Measurements from ENCODE around the gene LYZ.
"Not testable (repeated sequence)": the region's sequence is repeated elsewhere in the genome, so short reads cannot be mapped to it uniquely, and the experiment has no call there.

The LYZ gene

GRCh38 chr12:69348162-69348938, at the start of gene LYZ:
TSS of gene LYZ (plus strand) at chr12:69348381. CDS start at chr12:69348409, 28 bp downstream.
- no peak for DNase-seq (ENCODE audit: low read depth, low spot score)

GRCh38 chr12:69298947-69299346, 49.2 kb upstream of the LYZ start:
- DNase-seq (ENCODE audit: low read depth, low spot score) = no peak

GRCh38 chr12:69304284-69304683, 43.9 kb upstream of the LYZ start:
- DNase-seq (ENCODE audit: low read depth, low spot score) = no peak

- DNase-seq (ENCODE audit: low read depth, low spot score) = no peak
Measured at GRCh38 chr12:69309461-69309860, 38.7 kb upstream of the LYZ start.

GRCh38 chr12:69313209-69313608, 35.0 kb upstream of the LYZ start:
- no peak for DNase-seq (ENCODE audit: low read depth, low spot score)

DNA sequence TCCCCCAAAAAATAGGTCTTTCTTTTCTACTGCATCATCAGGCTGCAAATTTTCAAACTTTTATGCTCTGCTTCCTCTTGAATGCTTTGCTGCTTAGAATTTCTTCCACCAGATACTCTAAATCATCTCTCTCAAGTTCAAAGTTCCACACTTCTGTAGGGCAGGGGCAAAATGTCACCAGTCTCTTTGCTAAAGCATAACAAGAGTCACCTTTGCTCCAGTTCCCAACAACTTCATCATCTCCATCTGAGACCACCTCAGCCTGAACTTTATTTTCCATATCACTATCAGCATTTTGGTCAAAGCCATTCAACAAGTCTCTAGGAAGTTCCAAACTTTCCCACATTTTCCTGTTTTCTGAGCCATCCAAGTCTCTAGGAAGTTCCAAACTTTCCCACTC, 31.4 kb upstream of the LYZ start:
- DNase-seq (ENCODE audit: low read depth, low spot score) = not testable (repeated sequence)

DNA sequence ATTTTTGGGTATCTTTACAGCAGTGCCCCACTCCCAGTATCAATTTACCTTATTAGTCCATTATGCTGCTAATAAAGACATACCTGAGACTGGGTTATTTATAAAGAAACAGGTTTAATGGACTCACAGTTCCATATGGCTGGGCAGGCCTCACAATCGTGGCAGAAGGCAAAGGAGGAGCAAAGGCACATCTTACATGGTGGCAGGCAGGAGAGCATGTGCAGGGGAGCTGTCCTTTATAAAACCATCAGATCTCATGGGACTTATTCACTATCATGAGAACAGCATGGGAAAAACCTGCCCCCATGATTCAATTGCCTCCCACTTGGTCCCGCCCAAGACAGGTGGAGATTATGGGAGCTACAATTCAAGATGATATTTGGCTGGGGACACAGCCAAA, 30.9 kb upstream of the LYZ start:
- DNase-seq (ENCODE audit: low read depth, low spot score) = not testable (repeated sequence)

- no peak for DNase-seq (ENCODE audit: low read depth, low spot score)
Measured at GRCh38 chr12:69318225-69318624, 30.0 kb upstream of the LYZ start.

- DNase-seq (ENCODE audit: low read depth, low spot score) = no peak
Measured at GRCh38 chr12:69321351-69321750, 26.8 kb upstream of the LYZ start.

- DNase-seq (ENCODE audit: low read depth, low spot score) = no peak
Measured at GRCh38 chr12:69324797-69325466, 23.2 kb upstream of the LYZ start.

- DNase-seq (ENCODE audit: low read depth, low spot score) = no peak
Measured at GRCh38 chr12:69328426-69328825, 19.8 kb upstream of the LYZ start.

GRCh38 chr12:69329669-69330428, 18.3 kb upstream of the LYZ start:
- DNase-seq (ENCODE audit: low read depth, low spot score) = no peak

DNA sequence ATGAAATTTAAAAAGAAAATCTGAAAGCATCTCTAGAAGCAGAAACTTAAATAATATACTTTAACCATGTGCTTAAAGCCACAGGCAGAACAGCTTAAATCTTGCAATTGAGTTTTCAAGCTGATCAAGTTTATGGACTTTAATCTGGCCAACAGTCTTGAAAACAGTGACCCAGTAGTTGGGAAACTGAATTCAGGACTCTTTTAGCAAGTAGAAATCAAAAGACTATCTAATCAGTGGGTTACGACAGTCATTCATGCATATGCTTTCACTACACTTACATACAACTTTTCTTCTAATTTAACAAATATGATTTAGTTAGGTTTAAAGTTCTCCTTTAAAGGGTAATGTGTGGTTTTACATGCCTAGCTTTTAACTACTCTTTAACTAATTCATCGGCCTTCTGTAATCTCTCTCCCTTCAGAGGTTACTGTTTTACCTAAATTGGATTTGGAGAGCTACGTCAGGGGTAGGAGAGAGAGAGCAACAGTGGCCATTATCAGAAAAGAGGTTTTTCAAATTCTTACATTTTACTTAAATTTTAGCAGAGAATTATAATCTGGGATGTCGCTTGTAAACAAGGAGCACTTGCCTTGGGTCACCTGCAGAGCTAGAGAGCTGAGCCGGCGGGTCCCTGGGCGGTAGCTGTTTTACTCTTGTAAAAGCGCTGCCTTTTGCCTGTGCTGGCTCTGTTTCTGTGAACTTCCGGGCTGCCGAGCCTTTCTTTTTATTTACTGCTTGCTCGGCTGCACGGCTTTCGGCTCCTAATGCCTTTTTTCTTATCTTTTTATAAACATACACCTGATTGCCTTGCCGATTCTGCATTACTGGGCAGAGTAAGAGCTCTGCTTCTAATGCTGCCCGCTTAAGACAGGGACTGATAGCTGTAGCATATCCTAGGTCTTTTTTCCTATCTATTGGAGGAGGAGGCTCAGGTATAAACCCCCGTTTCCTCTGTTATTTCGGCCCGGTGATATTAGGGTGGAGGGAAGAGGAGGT, 17.4 kb upstream of the LYZ start:
- DNase-seq (ENCODE audit: low read depth, low spot score) = peak; percentile 29

GRCh38 chr12:69331519-69331908, 16.7 kb upstream of the LYZ start:
- peak; percentile 4 for DNase-seq (ENCODE audit: low read depth, low spot score)

DNA sequence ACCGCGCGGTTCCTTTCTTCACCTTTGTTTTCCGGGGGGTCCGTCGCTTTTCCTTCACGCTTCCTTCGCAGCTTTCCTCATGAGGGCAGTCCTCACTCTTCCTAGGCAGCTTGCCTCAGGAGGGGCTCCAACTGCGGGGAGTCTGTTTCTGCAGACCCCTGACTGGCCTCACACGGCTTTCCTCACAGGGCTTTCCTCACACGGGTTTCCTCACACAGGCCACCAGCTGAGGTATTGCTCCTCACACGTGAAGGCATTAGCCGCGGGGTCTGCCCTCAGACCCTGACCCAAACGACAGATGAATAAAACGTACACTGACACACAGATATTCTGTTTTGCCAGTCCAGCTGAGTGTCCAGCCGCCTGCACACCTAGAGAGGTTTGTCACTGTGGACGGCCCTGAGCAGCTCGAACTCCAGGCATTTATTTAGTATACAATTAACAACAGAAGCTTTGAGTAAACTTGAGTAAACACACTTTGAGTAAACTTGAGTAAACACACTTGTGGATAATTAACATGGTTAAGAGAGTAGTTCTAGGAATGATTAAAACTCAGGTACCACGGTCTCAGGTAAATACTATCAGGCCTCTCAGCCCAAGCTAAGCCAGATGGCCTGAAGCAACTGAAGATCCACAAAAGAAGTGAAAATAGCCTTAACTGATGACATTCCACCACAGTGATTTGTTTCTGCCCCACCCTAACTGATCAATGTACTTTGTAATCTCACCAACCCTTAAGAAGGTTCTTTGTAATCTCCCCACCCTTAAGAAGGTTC, 16.1 kb upstream of the LYZ start:
- no peak for DNase-seq (ENCODE audit: low read depth, low spot score)

GRCh38 chr12:69332815-69333358, 15.3 kb upstream of the LYZ start:
- no peak for DNase-seq (ENCODE audit: low read depth, low spot score)

- DNase-seq (ENCODE audit: low read depth, low spot score) = no peak
Measured at GRCh38 chr12:69334158-69334557, 14.0 kb upstream of the LYZ start.

DNA sequence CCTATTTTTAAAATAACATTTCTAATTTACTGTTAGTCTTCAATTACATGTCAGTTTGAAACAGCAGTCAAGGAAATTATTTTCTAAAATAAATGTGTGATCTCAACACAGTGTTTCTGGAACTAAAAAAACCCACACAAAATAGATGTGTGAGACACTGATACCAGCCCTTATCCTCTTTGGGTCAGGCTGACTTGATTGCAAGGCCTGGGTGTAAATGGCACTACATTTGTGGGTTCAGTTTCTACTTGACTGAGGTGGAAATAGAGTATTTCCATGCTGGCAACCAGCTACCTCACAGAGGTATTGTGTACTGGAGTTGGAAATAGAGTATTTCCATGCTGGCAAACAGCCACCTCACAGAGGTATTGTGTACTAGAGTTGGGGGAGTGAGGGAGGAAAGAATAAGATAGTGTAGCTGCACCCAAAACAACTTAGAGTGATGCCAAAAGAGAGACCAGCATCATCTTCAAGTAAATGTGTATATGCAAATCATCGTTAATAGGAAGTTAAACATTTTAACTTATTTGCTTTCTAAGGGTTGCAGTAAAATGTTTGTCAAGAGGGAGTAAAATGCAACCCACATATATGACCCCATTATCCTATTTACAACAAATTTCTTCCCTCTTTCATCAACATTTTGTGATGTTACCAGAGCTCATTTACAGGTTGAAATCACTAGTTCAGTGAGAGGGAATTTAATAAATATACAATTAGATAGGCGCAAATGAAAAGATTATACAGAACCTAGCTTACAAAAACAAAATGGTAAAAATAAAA, 10.7 kb upstream of the LYZ start:
- DNase-seq (ENCODE audit: low read depth, low spot score) = peak; percentile 4

DNA sequence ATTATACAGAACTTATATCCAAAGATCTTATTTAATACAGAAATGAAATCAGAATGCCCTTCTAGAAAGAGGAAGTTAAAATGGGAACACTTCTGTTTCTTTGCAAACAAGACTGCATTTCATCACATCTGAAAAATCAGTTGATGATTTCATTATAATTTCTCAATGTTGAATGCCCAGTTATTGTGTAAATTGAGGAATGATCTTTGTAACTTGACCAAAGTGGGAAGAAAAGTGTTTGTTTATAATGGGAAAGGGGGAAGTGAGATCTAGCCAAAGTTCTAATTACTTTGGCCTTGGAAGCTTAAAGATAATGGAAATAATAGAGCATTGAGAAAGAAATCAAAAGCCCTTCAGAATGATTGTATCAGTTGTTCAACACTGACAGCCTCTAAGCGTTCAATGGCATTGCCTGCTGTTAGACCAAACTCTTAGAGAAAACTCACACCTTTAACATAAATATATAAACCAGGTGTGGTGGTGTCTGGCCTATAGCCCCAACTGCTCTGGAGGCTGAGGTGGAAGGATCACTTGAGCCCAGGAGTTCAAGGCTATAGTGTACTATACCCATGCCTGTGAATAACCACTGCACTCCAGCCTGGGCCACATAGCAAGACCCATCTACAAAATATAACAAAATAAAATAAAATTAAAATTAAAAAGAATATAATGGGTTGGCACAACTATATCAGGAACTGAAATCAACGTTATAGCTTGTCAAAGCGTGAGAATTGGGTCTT, 9.9 kb upstream of the LYZ start:
- no peak for DNase-seq (ENCODE audit: low read depth, low spot score)

All from astrocyte of the hippocampus (primary cell).